Type B pancreatic cell (in vitro differentiated cells): Measurements from ENCODE around the gene SMOC1. TPM values are rescaled to one million over a fixed set of nuclear protein-coding genes. Genes with fewer than 3 reads are reported as not detected.

ENCODE experiments used
- DNase-seq: peaks from one replicate; pipeline ENCODE4 v3.0.0; 2021; ENCODE audit warnings: mixed read lengths; ENCODE audit not compliant: unreplicated experiment; ENCODE audit errors: extremely low spot score
- H3K27ac Mint-ChIP-seq: 2 replicates; pipeline ENCODE4 v1.8.0; 2021; ENCODE audit warnings: mild to moderate bottlenecking, mixed read lengths
- H3K27me3 Mint-ChIP-seq: 2 replicates; pipeline ENCODE4 v1.8.0; 2021; ENCODE audit warnings: mixed read lengths
- H3K36me3 Mint-ChIP-seq: 2 replicates; pipeline ENCODE4 v1.8.0; 2021; ENCODE audit warnings: mixed read lengths
- H3K4me1 Mint-ChIP-seq: one replicate; pipeline ENCODE4 v1.8.0; 2021; ENCODE audit warnings: mixed read lengths; ENCODE audit not compliant: unreplicated experiment
- H3K4me3 Mint-ChIP-seq: 2 replicates; pipeline ENCODE4 v1.8.0; 2021; ENCODE audit warnings: mild to moderate bottlenecking, mixed read lengths
- H3K9me3 Mint-ChIP-seq: 2 replicates; pipeline ENCODE4 v1.8.0; 2021; ENCODE audit warnings: mixed read lengths
- CTCF ChIP-seq: fragments of 200-600 bp; sonication (generic); conservative IDR thresholded peaks from 2 replicates; pipeline ENCODE4 v1.5.0; 2021; ENCODE audit warnings: antibody characterized with exemption, mild to moderate bottlenecking
- total RNA-seq: library from RNA; stranded (reverse); gene quantifications from 2 replicates; pipeline ENCODE4 v1.2.1, GENCODE V29; 2021; ENCODE audit warnings: low replicate concordance

SMOC1 gene
- total RNA-seq, 1 donor from 2014 or later: 20.7 TPM

- Mint-ChIP-seq H3K27me3 (no peaks in the 10 kb centered on the region), H3K4me1 (peaks cover 16% of the 10 kb centered on the region), H3K36me3 (no peaks in the 10 kb centered on the region), H3K4me3 (no peak overlapping the region), H3K9me3 (no peaks in the 10 kb centered on the region), H3K27ac (no peak overlapping the region)
- TF ChIP-seq CTCF: no peak
- no peak for DNase-seq
Observed at GRCh38 chr14:69844171-69844570, 35.0 kb upstream of the SMOC1 start.

GRCh38 chr14:69845050-69845581 is 34.1 kb upstream of the SMOC1 start:
- no peak for TF ChIP-seq CTCF
- H3K4me1 Mint-ChIP-seq: peaks cover 19% of the 10 kb centered on the region
- no peak overlapping the region for H3K4me3 Mint-ChIP-seq
- H3K9me3 Mint-ChIP-seq: no peaks in the 10 kb centered on the region
- no peaks in the 10 kb centered on the region for H3K36me3 Mint-ChIP-seq
- H3K27ac Mint-ChIP-seq: no peak overlapping the region
- no peak for DNase-seq
- H3K27me3 Mint-ChIP-seq: no peaks in the 10 kb centered on the region

GRCh38 chr14:69845787-69846186 is 33.4 kb upstream of the SMOC1 start:
- Mint-ChIP-seq H3K36me3 (no peaks in the 10 kb centered on the region), H3K4me1 (peaks cover 19% of the 10 kb centered on the region), H3K27ac (no peak overlapping the region), H3K9me3 (no peaks in the 10 kb centered on the region), H3K4me3 (no peak overlapping the region), H3K27me3 (no peaks in the 10 kb centered on the region)
- no peak for TF ChIP-seq CTCF
- no peak for DNase-seq

GRCh38 chr14:69848156-69848555 is 31.1 kb upstream of the SMOC1 start:
- Mint-ChIP-seq H3K27ac (no peak overlapping the region), H3K9me3 (no peaks in the 10 kb centered on the region), H3K36me3 (no peaks in the 10 kb centered on the region), H3K4me1 (peaks cover 25% of the 10 kb centered on the region), H3K4me3 (no peak overlapping the region), H3K27me3 (no peaks in the 10 kb centered on the region)
- no peak for TF ChIP-seq CTCF
- DNase-seq: peak; percentile 29

GRCh38 chr14:69848903-69849391 is 30.3 kb upstream of the SMOC1 start:
- no peaks in the 10 kb centered on the region for H3K27me3 Mint-ChIP-seq
- H3K9me3 Mint-ChIP-seq: no peaks in the 10 kb centered on the region
- DNase-seq: no peak
- H3K4me1 Mint-ChIP-seq: peaks cover 20% of the 10 kb centered on the region
- H3K4me3 Mint-ChIP-seq: peak overlapping the region; percentile 36
- no peak for TF ChIP-seq CTCF
- no peaks in the 10 kb centered on the region for H3K36me3 Mint-ChIP-seq
- no peak overlapping the region for H3K27ac Mint-ChIP-seq
